Measurements from ENCODE around the gene TOX4. TPM values are rescaled to one million over a fixed set of nuclear protein-coding genes. Genes with fewer than 3 reads are reported as not detected.

Gene TOX4
- total and polyA plus RNA-seq, 9 of the 15 experiments (the other 6 are each of a cell fraction or from before 2014, with no cell fraction given), result 9.9 to 76.5 (median 41.0) TPM

GRCh38 chr14:21476925-21477681 is at the start of gene TOX4, which contains the start of gene RAB2B (continued):
- no peak for TF ChIP-seq ZNF449 (CRISPR knock-in tag; IDR thresholded peaks at IDR 0.05)
- TF ChIP-seq CBX5 (IDR thresholded peaks at IDR 0.05; ENCODE audit: borderline replicate concordance, low read depth), result no peak
- TF ChIP-seq ZBTB5 (IDR thresholded peaks at IDR 0.05), result no peak
- peak; percentile 67 for TF ChIP-seq E2F8 (IDR thresholded peaks at IDR 0.05; ENCODE audit: low read depth, partially characterized antibody)
- peak; percentile 54 for TF ChIP-seq NEUROD1 (IDR thresholded peaks at IDR 0.05; ENCODE audit: borderline replicate concordance, low read depth, low read length, partially characterized antibody)
- TF ChIP-seq TRIM24 (IDR thresholded peaks at IDR 0.05), result 0 out of 4 replicates have a peak, but pooled peaks of 1 of the 2 experiments have one; percentile 12
- peak; percentile 88 for TF ChIP-seq ELF4 (CRISPR knock-in tag; IDR thresholded peaks at IDR 0.05)
- peak; percentile 13; the same call in 1 of the 2 replicates for TF ChIP-seq ARID1B (IDR thresholded peaks at IDR 0.05)
- TF ChIP-seq ZFX (CRISPR knock-in tag; IDR thresholded peaks at IDR 0.05), result peak; percentile 61
- TF ChIP-seq NR2C1 (IDR thresholded peaks at IDR 0.05), result peak; percentile 82
- peak; percentile 70 for TF ChIP-seq NR2C1 (tag; IDR thresholded peaks at IDR 0.05)
- TF ChIP-seq ZNF41 (CRISPR knock-in tag; conservative IDR thresholded peaks at IDR 0.05), result no peak
- peak; percentile 23 for TF ChIP-seq BRD9 (IDR thresholded peaks at IDR 0.05; ENCODE audit: low read depth, partially characterized antibody)
- peak; percentile 87 for TF ChIP-seq CXXC5 (CRISPR knock-in tag; IDR thresholded peaks at IDR 0.05)
